Measurements from ENCODE around the gene PODN.

Gene PODN

GRCh38 chr1:53057127-53057526, 4.9 kb upstream of the PODN start:
- DNase-seq = no peak

GRCh38 chr1:53060579-53060978, 1.4 kb upstream of the PODN start:
- DNase-seq = no peak

DNA sequence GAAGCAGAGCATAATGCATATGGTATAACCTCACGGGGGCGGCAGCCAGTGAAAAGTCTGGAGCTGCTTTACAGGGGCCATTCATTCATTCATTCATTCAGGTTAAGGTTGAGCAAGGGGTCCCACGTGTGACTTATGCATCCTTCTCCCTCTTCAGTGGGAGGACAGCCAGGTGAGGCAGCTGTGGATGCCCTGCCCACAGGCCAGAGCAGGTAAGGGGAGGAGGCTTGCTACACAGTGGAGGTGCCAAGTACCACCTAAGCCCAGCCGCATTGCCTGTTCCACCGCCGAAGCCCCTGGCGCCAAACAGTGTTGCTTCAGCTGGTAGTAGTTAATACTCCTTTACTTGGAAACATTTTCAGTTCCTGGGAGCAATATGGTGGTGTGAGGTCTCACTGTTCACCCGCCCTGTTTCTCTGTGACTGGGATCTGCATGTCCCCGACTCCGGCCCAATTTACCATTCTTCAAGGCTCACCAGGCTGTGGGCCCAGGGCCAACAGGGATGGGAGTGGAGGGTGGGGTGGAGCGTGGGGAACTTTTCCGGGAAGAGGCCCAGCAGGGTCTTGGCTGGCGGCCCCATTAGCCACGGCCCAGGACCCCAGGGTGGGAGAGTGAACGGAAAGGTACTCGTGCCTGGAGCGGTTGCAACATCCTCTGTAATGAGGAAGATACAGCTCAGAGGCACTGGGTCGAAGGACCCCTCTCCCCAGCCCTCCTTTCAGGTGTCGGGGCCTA, 722 bp upstream of the PODN start:
- DNase-seq = no peak

- DNase-seq = no peak
These were observed 937 bp downstream of the PODN start for GRCh38 chr1:53062708-53063591.

- no peak for DNase-seq
These were observed 1.9 kb downstream of the PODN start for GRCh38 chr1:53063744-53064515.

- DNase-seq = no peak
These were observed 3.4 kb downstream of the PODN start for GRCh38 chr1:53065391-53065790.

DNA sequence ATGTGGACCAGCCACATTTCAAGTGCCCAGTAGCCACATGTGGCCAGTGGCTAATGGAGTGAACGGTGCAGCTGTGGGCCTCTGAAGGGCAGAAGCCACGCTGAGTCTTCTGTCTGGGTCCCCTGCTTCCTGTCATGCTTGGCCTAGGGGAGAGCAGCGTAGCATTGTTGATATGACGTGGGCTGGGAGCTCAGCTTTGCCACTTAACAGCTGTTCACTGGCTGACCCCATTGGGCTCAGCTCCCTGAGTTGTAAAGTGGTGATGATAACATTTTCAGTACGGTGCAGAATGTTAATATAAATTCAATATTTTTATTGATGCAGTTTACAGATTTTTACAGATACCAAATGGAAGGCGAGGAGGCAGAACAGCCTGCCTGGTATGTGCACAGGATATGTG, 4.5 kb downstream of the PODN start:
- DNase-seq = no peak

- no peak for DNase-seq
These were observed 5.1 kb downstream of the PODN start for GRCh38 chr1:53066891-53067738.

- DNase-seq = no peak
These were observed 5.9 kb downstream of the PODN start for GRCh38 chr1:53067886-53068285.

DNA sequence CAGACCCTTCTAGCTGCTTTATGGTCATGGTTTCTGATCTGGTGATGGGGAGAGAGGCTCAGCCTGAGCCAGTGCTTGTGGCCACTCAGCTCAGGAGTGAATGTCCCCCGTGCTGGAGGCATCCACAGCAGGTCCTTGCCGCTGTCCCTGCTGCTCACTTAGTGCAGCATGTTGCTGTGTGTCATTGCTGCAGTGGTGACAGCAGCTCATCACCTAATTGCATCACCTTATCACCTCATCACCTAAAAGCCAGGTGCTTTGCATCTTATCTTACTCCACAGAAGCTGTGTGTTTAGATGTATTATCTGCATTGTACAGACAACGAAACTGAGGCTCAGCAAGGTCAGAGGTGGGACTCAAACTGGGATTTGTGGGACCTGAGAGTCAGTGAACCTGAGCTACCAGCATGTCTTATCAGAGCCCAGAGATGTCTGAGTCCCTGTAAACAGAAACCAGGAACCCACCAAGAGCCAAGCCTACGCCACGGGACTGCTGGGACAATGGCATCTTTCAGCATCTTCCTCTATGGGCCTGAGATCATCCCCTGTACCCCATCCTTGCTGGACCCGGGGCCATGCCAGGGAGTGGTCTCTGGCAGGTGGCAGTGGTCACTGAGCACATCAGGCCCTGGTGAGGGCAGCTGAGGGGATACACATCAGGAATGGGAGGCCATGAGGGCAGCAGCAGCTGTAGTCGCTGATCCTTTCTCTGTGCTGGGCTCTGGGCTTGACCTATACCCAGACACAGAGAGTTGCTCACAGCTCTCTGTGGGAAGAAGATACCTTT, 6.5 kb downstream of the PODN start:
- DNase-seq = no peak

- no peak for DNase-seq
These were observed 7.3 kb downstream of the PODN start for GRCh38 chr1:53069265-53069662.

DNA sequence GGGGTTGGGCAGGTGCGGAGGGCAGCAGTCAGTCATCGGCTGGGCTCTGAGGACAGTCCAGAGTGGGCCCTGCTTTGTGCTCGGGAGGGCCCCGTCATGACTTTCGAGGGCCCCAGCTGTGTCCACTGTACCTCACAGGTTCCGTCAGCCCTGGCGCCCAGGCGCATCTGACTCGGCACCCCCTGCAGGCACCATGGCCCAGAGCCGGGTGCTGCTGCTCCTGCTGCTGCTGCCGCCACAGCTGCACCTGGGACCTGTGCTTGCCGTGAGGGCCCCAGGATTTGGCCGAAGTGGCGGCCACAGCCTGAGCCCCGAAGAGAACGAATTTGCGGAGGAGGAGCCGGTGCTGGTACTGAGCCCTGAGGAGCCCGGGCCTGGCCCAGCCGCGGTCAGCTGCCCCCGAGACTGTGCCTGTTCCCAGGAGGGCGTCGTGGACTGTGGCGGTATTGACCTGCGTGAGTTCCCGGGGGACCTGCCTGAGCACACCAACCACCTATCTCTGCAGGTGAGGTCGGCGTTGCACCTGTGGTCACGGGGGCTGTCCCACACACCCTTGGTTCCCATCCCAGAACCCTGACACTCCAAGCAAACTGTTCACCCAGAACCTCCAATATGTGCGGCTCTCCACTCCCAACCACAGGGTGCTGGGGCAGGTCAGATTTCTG, 7.8 kb downstream of the PODN start:
- no peak for DNase-seq

DNA sequence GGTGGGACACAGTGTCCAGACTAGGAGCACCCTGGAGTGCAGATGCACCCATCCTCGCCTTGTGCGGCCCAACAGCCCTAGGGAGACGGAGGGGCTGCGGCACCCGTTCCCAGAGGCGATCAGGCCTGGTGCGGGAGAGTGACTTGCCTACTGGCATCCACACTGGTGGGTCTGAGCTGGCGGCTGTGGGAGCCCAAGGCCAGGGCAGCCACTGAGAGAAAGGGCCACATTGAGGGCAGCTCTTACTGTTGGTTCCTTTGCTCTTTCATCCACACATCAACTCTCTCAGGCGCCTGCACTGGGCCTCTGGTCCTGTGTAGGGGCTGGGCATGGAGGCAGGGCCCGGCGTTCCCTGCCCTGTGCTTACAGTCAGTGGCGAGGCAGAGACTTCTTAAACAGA, 8.6 kb downstream of the PODN start:
- no peak for DNase-seq

DNA sequence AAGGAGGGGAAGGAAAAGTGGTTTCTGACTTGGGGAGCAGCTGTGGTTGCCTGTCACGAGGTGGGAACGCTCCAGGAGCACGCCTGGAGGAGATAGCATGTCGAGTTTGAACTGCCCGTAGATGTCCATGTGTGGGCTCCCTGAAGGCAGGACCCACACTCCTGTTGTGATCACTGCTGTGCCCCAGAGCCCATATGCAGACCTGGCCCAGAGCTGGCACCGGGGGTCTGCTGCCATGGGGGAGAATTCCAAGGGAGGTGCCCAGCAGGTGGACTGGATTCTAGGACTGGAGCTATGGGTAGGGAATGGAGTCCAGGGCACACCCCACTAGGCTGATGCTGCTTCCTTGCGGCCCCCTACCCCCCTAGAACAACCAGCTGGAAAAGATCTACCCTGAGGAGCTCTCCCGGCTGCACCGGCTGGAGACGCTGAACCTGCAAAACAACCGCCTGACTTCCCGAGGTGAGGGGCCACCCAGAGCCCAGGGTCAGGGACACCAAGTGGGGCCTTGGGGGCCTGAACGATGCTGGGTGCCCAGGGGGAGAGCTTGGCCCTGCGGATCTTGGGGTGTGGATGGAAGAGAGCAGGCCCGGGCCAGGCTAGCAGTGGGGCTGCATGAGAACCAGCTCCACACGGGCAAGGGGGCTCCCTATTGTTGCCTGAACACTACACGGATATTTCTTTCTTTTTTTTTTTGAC, 9.3 kb downstream of the PODN start:
- DNase-seq = no peak

- DNase-seq = no peak
These were observed 9.9 kb downstream of the PODN start for GRCh38 chr1:53071915-53072314.

- DNase-seq = no peak
These were observed 11.3 kb downstream of the PODN start for GRCh38 chr1:53073287-53073686.

- no peak for DNase-seq
These were observed 11.9 kb downstream of the PODN start for GRCh38 chr1:53073868-53074311.

GRCh38 chr1:53074313-53075154, 12.5 kb downstream of the PODN start:
- no peak for DNase-seq

DNA sequence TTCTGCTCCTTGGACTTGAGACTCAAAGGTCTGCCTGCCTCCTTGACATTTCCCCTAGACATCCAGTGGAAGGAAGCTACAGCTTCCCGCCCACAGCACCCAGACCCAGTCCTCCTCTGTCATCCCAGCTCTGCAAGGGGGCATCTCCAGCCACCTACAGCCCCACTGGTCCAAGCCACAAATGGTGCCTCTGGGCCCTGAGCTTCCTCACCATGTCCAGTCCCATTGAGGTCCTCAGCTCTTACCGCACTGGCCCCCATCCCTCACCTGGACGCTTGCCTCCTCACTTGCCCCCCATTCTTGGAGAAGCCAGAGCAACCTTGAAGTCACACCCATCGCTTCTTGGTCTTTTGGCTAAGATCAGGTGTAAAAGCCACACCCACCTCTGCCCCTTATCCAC, 13.2 kb downstream of the PODN start:
- no peak for DNase-seq
